Bronchial epithelial cell (primary cell): Measurements from ENCODE around the gene PRDM15. TPM values are rescaled to one million over a fixed set of nuclear protein-coding genes. Genes with fewer than 3 reads are reported as not detected.

Experiments
- DNase-seq: peaks from one replicate; pipeline ENCODE4 v3.0.0-alpha.2; 2010; ENCODE audit warnings: low read depth
- FAIRE-seq: peaks from 2 replicates; lab custom pipeline; 2011; peaks lifted over from hg19 to GRCh38; lab: Jason Lieb, UNC
- H3K27me3 ChIP-seq: 2 replicates; pipeline ENCODE4 v1.5.1; 2011; ENCODE audit warnings: low read length; ENCODE audit not compliant: control insufficient read depth, insufficient read depth
- H3K36me3 ChIP-seq: 2 replicates; pipeline ENCODE4 v1.5.1; 2011; ENCODE audit warnings: low read length; ENCODE audit not compliant: control insufficient read depth, insufficient read depth
- H3K4me3 ChIP-seq: 2 replicates; pipeline ENCODE4 v1.5.1; 2011; ENCODE audit warnings: mild to moderate bottlenecking, low read depth, low read length, control low read depth
- CTCF ChIP-seq: IDR thresholded peaks from 2 replicates; pipeline ENCODE4 v1.5.1; 2011; ENCODE audit warnings: mild to moderate bottlenecking, moderate library complexity, low read length, control low read depth, inconsistent platforms; ENCODE audit not compliant: insufficient read depth, severe bottlenecking
- total RNA-seq: library from RNA; depleted of rRNA; stranded (reverse); fragments of >200 nt; gene quantifications from 2 replicates; pipeline ENCODE4 v1.2.1, GENCODE V29; 2014

The PRDM15 gene
- total RNA-seq, 1 donor from 2014 or later = 6.1 TPM

- DNase-seq (peak; percentile 79), FAIRE-seq (no peak)
- Histone ChIP-seq H3K36me3 (no peaks in the 10 kb centered on the region), H3K4me3 (no peak overlapping the region), H3K27me3 (peaks cover 1% of the 10 kb centered on the region)
- TF ChIP-seq CTCF = peak; percentile 97
Observed at GRCh38 chr21:41777951-41778815, 101.0 kb downstream of the PRDM15 start.

- DNase-seq (no peak), FAIRE-seq (no peak)
- Histone ChIP-seq H3K4me3 (no peak overlapping the region), H3K27me3 (peaks cover 1% of the 10 kb centered on the region), H3K36me3 (no peaks in the 10 kb centered on the region)
- no peak for TF ChIP-seq CTCF
Observed at GRCh38 chr21:41776778-41777177, 102.4 kb downstream of the PRDM15 start.

- FAIRE-seq (no peak), DNase-seq (no peak)
- Histone ChIP-seq H3K27me3 (peaks cover 1% of the 10 kb centered on the region), H3K36me3 (no peaks in the 10 kb centered on the region), H3K4me3 (no peak overlapping the region)
- no peak for TF ChIP-seq CTCF
Observed at GRCh38 chr21:41775149-41775472, 104.0 kb downstream of the PRDM15 start.

- no peak for TF ChIP-seq CTCF
- H3K27me3 ChIP-seq = peaks cover 1% of the 10 kb centered on the region
- FAIRE-seq (no peak), DNase-seq (no peak)
- H3K4me3 ChIP-seq = no peak overlapping the region
- no peaks in the 10 kb centered on the region for H3K36me3 ChIP-seq
Observed at GRCh38 chr21:41774467-41775148, 104.5 kb downstream of the PRDM15 start.

GRCh38 chr21:41772351-41773080 lies 106.6 kb downstream of the PRDM15 start:
- no peak overlapping the region for H3K4me3 ChIP-seq
- DNase-seq = no peak
- no peaks in the 10 kb centered on the region for H3K36me3 ChIP-seq
- FAIRE-seq = no peak
- peaks cover 1% of the 10 kb centered on the region for H3K27me3 ChIP-seq
- no peak for TF ChIP-seq CTCF
